ENCODE data around the gene NEURL2.
"Not testable (repeated sequence)": the region's sequence is repeated elsewhere in the genome, so short reads cannot be mapped to it uniquely, and the experiment has no call there.

NEURL2 gene

DNA sequence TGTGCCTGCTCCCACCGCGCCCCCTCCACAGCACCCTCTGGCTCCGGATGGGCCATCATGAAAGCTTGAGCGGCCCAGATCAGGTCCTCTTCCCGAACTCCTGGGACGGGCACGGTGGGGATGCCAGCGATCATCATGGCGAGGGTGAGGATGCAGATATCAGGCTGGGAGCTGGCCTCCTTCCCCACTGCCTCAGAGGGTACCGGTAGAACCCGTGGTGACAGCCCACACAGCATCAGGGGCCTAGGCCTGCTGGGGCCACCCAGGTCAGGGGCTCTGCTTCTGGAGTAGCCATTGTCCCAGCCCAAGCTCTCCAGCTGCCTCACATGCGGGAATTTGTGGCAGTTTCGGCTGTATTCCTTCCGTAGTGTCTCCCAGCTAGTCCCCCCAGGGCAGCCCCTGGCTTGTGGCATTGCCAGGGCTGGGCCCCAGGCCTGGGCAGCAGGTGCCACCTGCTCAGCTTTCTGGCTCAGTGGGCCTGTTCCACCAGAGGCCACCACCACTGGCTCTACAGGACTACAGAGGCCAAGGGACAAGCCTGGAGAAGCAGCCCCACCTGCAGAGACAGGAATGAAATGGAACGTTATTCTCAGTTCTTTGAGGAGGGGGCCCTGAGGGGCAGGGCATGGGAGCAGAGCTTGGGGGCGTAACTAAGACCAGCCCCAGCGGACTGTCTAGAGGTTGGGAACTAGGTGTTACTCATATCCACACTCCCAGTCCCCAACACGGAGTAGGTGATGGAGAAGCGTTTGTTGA lies 4.2 kb downstream of the NEURL2 start:
- intact Hi-C loops (cut with DNase I): no loop called here
- DNase-seq: no peak

GRCh38 chr20:45883100-45883469 lies 7.9 kb downstream of the NEURL2 start:
- no peak for DNase-seq
- intact Hi-C loops (cut with DNase I): no loop called here

- DNase-seq: no peak
- intact Hi-C loops (cut with DNase I): no loop called here
Observed at GRCh38 chr20:45882469-45883099, 8.4 kb downstream of the NEURL2 start.

DNA sequence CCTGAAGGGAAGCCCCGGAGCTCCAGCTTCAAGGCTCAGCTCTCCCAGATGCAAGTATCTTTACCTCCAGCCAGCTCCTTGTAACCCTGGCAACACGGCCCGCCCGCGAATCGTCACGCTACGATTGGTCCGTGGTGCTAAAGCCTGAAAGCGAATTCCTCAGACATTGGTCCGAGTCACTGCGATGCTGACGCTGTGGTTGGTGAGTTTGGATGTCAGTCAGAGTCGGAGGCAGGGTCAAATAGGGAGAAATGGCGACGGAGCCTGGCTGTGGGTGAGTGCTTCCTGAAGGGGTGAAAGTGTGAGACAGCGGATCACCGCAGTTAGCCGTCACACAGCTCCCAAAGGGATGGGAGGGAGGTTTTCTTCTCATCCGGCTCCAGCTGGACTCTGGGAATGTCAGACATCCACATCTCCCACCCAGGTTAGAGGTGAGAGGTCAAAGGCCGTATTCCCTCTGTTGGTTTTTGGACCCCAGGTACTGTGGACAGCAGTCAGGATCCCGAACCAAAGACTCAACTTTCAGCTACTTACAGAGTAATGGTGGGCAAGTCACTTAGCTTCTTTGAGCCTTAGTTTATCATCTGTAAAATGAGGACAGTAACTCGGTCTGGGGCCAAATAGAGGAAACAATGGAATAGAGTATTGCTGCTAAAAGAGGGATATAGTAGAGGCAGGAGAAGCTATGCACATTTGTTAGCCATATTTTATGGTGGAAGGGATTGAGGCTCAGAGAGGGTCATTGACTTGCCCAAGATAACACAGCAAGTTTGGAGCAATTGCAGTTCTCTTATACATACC lies 9.8 kb downstream of the NEURL2 start, which contains the start of gene ZSWIM1:
ZSWIM1 (plus strand) TSS at position 240 of the 801 bp plus-strand sequence. CDS start 1,366 bp downstream, outside the sequence.
- intact Hi-C loops (cut with DNase I): no loop called here
- peak; percentile 98 to 100 (median 100) for DNase-seq

GRCh38 chr20:45878076-45878761 lies 12.8 kb downstream of the NEURL2 start:
- no peak for DNase-seq
- intact Hi-C loops (cut with DNase I): no loop called here

GRCh38 chr20:45874576-45874975 lies 16.4 kb downstream of the NEURL2 start:
- DNase-seq: no peak
- intact Hi-C loops (cut with DNase I): no loop called here

DNA sequence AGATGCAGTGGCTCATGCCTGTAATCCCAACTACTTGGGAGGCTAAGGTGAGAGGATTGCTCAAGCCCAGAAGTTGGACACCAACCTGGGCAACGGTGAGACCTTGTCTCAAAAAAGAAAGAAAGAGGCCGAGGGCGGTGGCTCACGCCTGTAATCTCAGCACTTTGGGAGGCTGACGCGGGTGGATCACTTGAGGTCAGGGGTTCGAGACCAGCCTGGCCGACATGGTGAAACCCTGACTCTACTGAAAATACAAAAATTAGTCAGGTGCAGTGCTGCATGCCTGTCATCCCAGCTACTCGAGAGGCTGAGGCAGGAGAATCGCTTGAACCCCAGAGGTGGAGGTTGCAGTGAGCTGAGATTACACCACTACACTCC lies 16.9 kb downstream of the NEURL2 start:
- DNase-seq; intact Hi-C loops (cut with DNase I): not testable (repeated sequence)

DNA sequence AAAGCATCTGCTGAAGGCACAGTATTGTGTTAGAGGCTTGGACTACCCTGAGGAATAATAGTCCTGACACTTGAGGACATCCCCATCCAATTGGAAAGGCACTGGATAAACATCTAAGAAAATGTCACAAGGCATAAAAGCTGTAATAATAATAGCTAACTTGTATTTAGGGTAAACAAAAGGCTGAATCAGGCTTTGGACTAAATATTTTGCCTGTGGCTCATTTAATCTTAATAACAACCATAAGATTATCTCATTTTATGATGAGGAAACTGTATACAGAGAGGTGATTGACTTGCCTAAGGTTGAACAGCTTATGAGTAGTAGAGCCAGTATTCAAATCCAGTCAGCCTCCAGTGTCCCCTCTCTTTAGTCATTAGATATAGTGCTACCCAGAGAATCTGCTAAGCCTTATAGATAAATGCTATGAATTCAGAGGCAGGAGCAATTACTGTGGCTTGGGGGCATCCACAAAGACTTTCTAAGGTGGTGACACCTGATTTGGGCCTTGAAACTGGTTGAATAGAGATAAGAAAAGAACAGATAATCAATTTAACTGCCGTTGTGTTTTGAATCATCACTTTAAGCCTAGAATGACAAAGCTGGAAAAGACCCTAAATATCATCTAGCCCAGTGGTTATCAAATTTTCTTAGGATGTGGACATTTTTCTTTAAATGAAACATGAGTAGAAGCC lies 17.5 kb downstream of the NEURL2 start:
- intact Hi-C loops (cut with DNase I): no loop called here
- DNase-seq: no peak

DNA sequence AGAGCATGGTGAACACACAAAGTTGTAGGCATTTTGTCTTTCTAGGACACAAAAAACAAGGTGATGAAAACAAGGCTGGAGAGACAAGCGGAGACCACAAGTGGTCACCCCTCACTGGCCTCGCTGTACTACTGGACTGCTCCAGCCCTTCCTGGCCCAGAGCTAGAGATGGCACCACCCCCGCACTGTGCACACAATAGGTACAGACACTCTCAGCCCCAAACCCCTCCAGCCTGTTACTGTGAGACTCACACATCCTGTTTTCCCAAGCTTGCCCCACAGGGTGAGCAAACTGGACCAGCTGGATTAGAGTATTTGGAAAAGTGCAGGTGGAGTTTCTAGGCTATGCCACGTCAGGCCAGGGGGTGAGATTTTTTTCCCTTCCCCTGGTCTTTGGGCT lies 18.4 kb downstream of the NEURL2 start:
- intact Hi-C loops (cut with DNase I): no loop called here
- DNase-seq: no peak

- intact Hi-C loops (cut with DNase I): no loop called here
- DNase-seq: no peak
Observed at GRCh38 chr20:45867819-45868176, 23.2 kb downstream of the NEURL2 start.

DNA sequence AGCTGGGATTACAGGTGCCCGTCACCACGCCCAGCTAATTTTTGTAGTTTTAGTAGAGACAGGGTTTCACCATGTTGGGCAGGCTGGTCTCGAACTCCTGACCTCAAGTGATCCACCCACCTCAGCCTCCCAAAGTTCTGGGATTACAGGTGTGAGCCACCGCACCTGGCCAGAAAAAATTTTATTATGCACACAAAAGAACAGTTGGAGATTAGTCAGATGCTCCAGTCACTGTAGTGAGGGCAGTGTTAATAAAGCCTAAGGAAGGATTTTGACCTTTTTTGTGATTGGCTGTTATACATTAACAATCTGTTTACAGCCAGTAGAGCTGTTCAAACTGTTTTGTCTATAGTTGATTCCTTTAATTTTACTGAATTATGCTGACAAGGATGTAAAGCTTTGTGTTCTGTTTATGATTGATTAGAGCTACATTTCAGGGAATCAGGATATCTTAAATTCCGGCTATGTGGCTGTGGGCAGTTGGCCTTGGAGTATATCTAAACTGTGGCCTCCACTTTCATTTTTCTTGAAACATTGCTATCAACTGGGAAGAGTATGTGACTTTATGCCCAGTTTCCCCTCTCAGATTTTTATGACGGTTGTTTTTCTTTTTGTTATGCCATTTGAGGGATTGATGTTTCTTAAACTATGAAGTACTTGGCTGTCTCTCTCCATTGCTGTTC lies 23.7 kb downstream of the NEURL2 start:
- intact Hi-C loops (cut with DNase I): no loop called here
- no peak for DNase-seq

GRCh38 chr20:45866454-45866853 lies 24.6 kb downstream of the NEURL2 start:
- intact Hi-C loops (cut with DNase I): no loop called here
- DNase-seq: no peak

DNA sequence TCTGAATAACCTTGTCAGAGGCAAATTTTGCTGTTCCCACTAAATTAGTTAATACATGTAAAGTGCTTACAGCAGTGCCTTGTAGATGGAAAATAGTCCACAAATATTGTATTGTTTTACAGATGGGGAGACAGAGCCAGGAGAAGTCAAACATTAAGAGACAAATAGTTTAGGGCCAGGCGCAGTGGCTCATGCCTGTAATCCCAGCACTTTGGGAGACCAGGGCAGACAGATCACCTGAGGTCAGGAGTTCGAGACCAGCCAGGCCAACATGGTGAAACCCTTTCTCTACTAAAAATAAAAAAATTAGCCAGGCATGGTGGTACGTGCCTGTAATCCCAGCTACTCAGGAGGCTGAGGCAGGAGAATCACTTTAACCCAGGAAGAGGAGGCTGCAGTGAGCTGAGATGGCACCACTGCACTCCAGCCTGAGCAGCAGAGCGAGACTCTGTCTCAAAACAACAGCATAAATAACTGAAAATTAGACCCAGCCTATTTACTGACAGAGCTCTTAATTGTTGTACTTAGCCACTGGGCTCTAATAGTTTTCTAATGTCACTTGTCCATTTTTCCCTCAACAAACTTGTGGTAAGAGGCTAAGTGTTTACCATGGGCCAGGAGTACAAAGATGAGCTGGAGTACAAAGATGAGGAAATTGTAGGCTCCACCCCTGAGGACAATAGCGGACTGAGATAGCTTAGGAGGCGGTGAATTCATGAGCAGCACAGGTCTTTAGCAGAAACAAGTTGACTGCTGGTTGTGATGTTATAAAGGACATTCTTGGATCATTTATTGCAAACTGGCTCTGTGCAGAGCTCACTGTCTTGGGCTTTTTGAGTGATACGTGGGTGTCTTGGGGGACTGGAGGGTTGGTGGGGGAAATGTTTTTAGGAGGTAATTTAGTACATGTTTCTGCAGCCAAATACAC lies 27.2 kb downstream of the NEURL2 start:
- no peak for DNase-seq
- intact Hi-C loops (cut with DNase I): no loop called here

- no peak for DNase-seq
- intact Hi-C loops (cut with DNase I): no loop called here
Observed at GRCh38 chr20:45861221-45862075, 29.6 kb downstream of the NEURL2 start.

GRCh38 chr20:45860560-45861220 lies 30.3 kb downstream of the NEURL2 start:
- no peak for DNase-seq
- intact Hi-C loops (cut with DNase I): no loop called here

- intact Hi-C loops (cut with DNase I): no loop called here
- DNase-seq: no peak
Observed at GRCh38 chr20:45859916-45860315, 31.1 kb downstream of the NEURL2 start.

All from head of caudate nucleus (tissue), 42 donors.